GM12872 (cell line): ENCODE results near the gene NBEAL1.

Experiments used
- TF ChIP-seq, protein P1 (sequence below): IDR thresholded peaks from 3 replicates; pipeline ENCODE4 v1.5.1; 2011; ENCODE audit warnings: low read depth, mild to moderate bottlenecking, low read length, moderate library complexity; ENCODE audit not compliant: insufficient read depth

Gene NBEAL1

DNA sequence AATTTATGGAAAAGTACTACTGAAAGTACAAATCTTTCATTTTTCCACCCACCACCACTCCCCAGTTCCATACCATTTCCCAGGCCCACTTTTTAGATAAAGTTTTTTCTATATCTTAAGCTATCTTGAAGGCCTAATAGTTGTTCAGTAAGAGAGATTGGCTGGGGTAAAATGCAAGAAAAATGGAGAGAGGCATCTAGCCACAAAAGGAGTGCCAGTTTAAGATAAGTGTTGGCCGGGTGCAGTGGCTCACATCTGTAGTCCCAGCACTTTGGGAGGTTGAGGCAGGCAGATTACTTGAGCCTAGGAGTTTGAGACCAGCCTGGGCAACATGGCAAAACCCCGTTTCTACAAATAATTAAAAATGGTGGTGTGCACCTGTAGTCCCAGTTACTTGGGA is 28.6 kb downstream of the NBEAL1 start:
- TF ChIP-seq, protein P1, sequence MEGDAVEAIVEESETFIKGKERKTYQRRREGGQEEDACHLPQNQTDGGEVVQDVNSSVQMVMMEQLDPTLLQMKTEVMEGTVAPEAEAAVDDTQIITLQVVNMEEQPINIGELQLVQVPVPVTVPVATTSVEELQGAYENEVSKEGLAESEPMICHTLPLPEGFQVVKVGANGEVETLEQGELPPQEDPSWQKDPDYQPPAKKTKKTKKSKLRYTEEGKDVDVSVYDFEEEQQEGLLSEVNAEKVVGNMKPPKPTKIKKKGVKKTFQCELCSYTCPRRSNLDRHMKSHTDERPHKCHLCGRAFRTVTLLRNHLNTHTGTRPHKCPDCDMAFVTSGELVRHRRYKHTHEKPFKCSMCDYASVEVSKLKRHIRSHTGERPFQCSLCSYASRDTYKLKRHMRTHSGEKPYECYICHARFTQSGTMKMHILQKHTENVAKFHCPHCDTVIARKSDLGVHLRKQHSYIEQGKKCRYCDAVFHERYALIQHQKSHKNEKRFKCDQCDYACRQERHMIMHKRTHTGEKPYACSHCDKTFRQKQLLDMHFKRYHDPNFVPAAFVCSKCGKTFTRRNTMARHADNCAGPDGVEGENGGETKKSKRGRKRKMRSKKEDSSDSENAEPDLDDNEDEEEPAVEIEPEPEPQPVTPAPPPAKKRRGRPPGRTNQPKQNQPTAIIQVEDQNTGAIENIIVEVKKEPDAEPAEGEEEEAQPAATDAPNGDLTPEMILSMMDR: no peak

DNA sequence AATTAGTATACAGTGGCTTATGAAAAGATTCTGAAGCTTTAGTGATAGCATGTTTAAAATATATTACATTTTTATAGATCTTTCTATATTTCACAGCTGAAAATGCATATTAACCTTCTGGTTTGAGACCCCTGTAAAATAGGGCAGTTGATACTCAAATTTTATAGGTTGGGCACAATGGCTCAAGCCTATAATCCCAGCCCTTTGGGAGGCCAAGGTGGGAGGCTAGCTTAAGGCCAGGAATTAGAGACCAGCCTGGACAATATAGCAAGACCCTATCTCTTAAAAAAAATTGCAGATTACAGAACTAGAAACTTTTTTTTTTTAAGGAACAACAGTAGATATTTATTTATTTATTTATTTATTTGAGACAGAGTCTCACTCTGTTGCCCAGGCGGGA is 31.2 kb downstream of the NBEAL1 start:
- TF ChIP-seq, protein P1: no peak

DNA sequence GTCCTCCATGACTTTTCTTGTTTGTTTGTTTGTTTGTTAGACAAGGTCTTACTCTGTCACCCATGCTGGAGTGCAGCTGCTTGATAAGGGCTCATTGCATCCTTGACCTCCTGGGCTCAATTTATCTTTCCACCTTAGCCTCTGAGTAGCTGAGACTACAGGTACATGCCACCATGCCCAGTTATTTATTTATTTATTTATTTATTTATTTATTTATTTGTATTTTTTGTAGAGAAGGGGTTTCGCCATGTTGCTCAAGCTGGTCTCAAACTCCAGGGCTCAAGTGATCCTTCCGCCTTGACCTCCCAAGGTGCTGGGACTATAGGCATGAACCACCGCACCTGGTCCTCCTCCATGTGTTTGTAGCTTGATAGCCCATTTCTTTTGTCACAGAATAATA is 37.9 kb downstream of the NBEAL1 start:
- TF ChIP-seq, protein P1: no peak

DNA sequence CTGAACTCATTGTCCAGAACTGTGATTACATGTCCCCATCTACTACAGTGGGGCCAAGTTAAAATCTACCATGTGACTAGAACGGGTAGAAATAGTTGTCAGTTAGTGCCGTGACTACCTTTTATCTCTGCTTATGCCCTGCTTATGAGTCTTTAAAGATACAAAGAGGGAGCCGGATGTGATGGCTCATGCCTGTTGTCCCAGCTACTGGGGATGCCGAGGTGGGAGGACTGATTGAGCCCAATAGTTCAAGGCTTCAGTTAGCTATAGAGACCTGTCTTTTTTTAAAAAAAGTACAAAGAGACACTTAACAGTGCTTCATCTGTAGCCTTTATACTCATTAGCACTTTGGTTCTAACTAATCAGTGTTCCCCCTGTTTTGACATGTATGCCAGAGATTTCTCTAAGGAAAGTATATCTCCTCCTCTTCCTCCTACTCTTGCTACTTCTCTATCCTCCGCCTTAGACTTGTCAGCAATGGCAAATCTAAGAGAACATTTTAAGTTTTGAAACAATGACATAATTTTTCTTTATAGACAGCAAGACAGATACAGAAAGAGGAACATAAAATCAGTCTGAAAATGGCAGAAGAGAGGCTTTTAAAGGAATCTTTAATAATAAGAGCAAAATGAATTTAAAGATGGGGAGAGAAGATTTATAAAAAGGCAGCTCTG is 45.0 kb downstream of the NBEAL1 start:
- TF ChIP-seq, protein P1: no peak

DNA sequence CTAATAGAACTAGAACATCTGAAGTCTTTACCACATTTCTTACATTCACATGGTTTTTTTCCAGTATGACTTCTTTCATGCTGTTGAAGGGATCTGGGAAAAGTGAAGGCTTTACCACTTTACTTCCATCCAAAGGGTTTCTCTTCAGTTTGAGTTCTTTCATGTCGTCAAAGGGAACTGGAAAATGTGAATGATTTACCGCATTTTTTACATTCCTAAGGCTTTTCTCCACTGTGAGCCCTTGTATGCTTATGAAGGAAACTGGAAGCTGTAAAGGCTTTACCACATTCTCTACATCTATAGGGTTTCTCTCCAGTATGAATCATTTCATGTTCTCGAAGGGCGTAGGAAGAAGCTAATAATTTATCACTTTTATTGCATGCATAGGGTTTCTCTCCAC is 46.7 kb downstream of the NBEAL1 start:
- TF ChIP-seq, protein P1: no peak

DNA sequence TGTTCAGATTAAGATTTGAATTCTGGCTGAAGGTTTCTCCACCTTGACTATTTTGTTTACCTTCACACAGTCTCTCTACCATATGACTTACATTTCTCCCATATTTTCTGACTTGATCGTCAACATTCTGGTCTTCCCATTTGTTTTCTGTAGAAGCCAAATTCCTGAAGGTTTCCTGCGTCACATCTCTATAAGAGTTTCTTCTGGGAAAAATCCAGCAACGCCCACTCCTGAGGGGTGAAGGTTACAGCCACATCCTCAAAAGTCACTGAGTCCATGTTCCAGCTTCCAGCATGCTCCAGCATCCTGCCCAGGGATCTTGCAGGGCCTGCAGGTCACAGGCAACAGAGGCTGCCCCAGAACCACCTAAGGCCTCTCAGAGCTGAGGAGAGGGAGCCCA is 47.5 kb downstream of the NBEAL1 start:
- TF ChIP-seq, protein P1: no peak

DNA sequence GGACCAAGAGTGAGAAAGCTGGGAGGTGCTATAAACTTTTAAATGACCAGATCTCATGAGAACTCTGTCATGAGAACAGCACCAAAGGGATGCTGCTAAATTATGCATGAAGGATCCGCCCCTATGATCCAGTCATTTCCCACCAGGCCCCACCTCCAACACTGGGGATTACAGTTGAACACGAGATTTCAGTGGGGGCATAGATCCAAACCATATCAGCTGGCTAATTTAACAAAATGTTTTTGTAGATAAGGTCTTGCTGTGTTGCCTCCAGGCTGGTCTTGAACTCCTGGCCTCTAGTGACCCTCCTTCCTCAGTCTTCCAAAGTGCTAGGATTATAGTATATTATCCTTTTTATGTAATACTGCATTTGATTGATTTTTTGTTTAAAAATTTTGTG is 56.0 kb downstream of the NBEAL1 start:
- TF ChIP-seq, protein P1: no peak
